NCI-H748 (cell line): ENCODE results near the gene CYP2U1.

Experiments used
- DNase-seq: peaks from one replicate; lab custom pipeline; 2025; ENCODE audit not compliant: unreplicated experiment; lab: John Stamatoyannopoulos, UW

Gene CYP2U1

DNA sequence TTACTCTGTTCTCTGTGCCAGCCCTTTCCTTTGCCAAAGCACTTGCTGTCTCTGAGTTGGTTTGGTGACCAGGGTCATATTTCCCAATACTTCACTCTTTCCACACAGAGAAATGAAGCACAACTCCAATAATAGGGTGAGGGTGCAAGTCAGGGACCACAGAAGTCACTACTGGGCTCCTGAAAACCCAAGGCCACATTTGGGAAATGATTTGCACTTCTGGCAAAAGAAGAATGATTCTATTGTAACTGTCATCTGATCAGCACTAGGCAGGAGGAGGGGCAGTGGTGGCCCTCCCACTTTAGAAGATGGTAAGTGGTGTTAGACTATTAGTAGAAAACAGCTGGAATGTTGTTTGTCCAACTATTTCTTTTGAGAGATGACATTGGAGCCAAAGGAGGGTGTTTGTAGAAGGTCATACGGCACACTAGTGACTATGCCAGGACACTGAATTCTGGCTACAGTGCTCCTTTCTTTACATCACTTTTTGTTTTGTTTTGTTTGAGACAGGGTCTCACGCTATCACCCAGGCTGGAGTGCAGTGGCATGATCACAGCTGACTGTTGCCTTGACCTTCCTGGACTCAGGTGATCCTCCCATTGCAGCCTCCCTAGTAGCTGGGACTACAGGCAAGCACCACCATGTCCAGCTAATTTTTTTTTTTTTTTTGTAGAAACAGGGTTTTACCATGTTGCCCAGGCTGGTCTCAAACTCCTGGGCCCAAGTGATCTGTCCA lies 47.5 kb downstream of the CYP2U1 start:
- DNase-seq: no peak

GRCh38 chr4:107987916-107988762 lies 56.8 kb downstream of the CYP2U1 start:
- DNase-seq: no peak

- DNase-seq: peak; percentile 63
Observed at GRCh38 chr4:107988763-107989035, 57.4 kb downstream of the CYP2U1 start.

- no peak for DNase-seq
Observed at GRCh38 chr4:107989162-107989536, 57.8 kb downstream of the CYP2U1 start.

- DNase-seq: peak; percentile 91
Observed at GRCh38 chr4:107989537-107990386, 58.4 kb downstream of the CYP2U1 start, which contains the start of gene HADH. Gene HADH (plus strand): TSS chr4:107989889. CDS start chr4:107989933, 44 bp downstream.

DNA sequence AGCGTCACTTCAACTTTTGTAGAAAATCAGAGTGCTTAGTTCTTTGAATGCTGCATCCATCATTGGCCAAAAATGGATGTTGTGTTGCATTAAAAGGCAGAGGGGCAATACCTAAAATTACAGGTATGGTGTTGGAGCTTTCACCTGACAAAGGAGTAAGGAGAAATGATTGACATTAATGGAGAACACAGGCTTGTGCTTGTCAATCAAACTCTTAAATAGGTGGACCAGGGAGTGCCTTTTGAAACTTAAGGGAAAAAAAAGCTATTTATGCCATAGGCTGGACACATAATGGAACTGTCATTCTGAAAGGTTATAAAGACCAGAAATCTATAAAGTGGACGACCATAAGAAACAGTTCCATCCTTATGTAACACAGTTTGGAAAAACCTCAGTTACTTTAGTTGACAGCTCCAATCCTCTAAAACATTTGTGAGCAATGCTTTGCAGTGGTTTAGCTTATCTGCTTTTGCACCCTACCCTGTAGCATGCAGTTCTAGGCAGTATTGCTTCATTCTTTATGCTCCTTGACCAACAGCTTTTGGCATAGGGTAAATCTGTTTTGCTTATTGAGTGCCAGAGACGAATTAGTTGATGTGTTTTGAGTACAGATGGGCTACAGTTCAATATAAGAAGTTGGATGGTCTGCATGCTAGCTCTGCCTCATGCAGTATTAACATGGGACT lies 60.7 kb downstream of the CYP2U1 start:
- DNase-seq: no peak

DNA sequence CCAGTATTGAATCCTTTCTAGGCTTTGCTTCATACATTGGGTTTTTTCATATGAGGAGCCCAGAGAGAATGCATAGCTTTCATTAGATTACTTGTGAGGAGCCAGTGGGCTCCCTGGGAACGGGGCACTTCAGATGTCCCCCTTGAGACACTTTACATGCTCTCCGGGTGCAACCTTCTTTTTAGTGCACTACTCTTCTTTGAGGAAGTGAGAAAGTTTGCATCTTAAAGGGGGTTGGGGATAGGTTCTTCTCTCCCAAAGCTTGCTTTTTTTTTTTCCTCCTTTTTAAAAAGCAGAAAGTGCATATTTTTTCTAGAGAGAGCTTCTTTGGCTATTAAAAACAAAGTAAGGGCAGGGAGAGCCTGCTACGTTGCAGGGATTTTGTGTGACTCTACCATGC lies 62.6 kb downstream of the CYP2U1 start:
- DNase-seq: no peak

- DNase-seq: no peak
Observed at GRCh38 chr4:107994894-107995293, 63.5 kb downstream of the CYP2U1 start.

DNA sequence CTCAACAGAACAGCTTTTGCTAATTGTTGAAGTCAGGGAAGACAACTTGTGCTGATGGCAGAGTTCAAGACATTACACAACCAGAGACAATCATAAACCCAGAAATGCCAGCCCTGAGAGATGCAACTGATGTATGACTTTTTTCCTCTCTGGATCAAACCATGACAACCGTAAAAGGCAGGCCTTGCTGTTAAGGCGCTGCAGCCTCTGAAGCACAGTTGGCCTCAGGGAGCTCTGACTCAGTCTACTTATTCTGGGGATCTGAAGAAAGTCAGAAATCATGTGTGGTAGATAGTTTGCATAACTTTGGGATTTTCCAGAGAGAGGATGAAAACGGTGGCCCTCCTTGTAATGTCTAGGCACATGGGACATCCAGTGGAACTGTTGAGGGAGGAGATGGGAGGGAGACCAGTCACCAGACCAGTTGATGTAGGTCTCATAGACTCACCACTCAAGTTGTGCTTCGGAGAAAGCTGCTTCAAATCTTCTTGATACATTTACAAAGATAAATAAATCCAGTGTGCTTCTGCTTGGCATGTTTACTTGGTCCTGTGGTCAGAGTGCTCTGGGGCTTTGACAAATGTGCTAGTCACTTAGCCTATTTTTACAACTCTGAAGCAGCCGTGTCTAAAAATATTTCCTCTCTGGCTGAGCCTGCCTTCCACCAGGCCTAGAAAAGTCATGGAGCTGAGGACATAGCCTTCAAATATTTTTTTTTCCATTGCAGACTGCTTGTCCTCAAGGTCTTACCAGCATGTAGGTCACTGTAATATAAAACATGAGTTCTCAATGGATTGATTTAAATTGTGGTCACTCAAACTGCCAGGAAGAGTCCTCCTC lies 65.8 kb downstream of the CYP2U1 start:
- no peak for DNase-seq

GRCh38 chr4:107997794-107998193 lies 66.4 kb downstream of the CYP2U1 start:
- no peak for DNase-seq

DNA sequence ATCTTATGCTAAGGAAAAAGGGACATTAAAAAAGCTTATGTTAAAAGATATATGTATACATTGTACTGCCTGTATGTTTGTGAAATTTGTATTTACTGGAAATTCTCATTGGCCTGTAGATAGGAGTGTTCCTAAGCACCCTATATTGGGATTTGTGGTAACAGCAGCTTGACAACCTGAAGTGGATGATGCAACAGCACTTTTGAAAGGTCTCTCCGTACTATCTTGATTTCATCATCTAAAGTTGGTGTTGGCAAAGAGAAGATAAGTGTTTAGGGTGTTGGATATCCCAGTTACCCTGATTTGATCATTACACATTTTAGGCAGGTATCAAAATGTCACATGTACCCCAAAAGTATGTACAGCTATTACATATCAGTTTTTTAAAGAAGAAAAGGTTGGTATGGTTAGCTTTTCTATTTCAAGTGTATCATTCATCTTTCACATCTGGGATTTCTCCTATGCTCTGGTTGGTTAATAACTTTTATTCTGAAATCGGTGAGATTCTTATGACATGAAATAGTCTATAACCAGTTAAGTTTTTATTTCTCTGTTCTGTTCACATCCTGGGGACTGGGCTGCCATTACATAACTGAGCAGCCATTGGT lies 68.7 kb downstream of the CYP2U1 start:
- no peak for DNase-seq

- no peak for DNase-seq
Observed at GRCh38 chr4:108001540-108002135, 70.3 kb downstream of the CYP2U1 start.
